GM21381 (cell line): Measurements from ENCODE around the gene PAPOLG.
"Not testable (repeated sequence)": the region's sequence is repeated elsewhere in the genome, so short reads cannot be mapped to it uniquely, and the experiment has no call there.

ENCODE experiments used
- ATAC-seq: cut with Tn5 transposase; IDR thresholded peaks from one replicate; pipeline ENCODE4 v1.9.1; 2021; ENCODE audit warnings: mild to moderate bottlenecking, moderate library complexity; ENCODE audit not compliant: unreplicated experiment

PAPOLG gene

GRCh38 chr2:60771508-60771907, 15.4 kb downstream of the PAPOLG start:
- ATAC-seq: no peak

GRCh38 chr2:60775048-60775639, 19.1 kb downstream of the PAPOLG start:
- ATAC-seq: no peak

- no peak for ATAC-seq
Observed at GRCh38 chr2:60778352-60778751, 22.3 kb downstream of the PAPOLG start.

- ATAC-seq: no peak
Observed at GRCh38 chr2:60779426-60779825, 23.4 kb downstream of the PAPOLG start.

- ATAC-seq: no peak
Observed at GRCh38 chr2:60780721-60781120, 24.7 kb downstream of the PAPOLG start.

- ATAC-seq: no peak
Observed at GRCh38 chr2:60793169-60793568, 37.1 kb downstream of the PAPOLG start.

DNA sequence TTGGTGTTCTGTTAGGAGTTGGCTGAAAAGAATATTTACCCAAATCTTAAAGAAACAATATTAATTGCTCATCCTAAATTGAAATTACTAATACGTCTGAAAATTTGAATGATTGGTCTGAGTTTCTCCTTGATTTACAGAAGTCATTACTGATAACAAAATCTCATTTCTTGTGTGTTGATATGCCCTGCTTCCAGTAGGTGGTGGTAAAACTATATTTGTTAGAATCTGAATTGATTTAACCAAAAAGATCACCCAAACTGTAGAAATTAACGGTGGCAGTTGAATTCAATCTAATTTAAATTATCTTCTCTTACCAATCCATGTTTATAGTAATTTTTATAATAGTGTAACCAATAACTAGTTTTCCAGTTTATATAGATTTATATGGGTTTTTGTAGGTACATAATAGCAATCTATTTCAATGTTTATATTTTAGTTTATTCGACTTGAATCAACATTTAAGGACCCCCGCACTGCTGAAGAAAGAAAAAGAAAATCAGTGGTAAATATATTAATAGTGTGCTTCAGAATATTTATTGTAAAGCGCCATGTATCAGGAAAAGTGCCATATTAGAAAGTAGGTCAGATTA, 38.3 kb downstream of the PAPOLG start:
- ATAC-seq: no peak

GRCh38 chr2:60796573-60797509, 40.8 kb downstream of the PAPOLG start:
- peak; percentile 64 for ATAC-seq

DNA sequence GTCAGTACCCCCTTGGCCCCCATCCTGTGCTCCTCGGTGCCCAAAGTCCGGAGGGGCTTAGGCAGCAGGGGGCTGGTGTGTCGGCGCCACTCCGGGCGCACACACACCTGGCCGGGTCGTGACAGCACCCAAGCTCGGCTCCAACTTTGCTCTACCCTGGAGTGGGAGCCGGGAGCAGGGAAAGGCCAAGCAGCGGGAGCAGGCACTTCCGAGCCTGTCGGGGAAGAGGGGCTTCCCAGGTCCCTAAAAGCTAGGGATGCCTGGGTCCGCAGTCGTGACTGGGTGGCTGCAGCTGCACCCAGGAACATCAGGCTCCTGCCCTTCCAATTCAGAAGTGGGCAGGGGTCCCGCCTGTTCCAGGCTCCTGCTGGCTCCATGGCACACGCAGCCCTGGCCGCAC, 48.4 kb downstream of the PAPOLG start:
- no peak for ATAC-seq

DNA sequence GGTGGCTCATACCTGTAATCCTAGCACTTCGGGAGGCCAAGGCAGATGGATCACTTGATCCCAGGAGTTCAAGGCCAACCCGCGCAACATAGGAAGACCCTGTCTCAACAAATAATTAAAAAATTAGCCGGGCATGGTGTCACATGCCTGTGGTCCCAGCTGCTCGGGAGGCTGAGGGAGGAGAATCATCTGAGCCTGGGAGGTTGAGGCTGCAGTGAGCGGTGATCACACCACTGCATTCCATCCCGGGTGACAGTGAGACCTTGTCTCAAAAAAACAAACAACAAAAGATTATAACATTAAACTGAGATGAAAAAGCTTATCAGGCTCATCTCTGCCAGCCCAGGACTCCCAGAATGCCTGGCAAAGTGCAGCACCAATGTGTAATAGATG, 50.5 kb downstream of the PAPOLG start:
- no peak for ATAC-seq

DNA sequence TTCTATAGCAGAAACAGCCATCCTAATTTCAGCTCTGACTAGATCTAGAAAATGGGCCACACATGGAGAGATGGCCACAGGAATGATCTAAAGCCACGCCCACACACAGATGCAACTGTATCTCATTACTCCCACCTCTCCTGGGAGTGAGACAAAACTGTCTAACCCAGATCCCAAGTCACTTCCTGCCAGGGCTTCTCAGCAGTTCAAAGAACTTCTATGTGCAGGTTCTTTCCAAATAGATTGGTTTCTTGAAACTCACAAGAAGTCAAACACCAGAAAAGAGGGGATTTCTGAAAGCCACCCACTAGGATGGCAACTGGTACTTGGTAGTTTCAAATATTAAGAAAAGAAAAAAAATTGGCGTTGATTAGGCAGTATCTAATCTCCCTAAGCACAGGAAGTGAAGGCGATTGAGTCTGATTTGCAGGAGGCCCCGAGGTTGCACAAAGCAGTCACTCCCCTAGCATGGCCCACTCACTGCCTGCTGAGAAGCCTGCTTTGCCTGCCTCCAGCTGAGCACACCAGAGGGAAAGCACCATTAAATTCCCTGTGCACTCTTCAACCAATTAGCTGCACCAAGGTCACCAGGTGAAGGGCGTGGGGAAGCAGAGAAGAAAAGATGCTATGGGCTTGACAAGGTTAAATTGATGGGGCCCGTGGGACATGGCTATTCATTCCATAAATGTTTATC, 51.1 kb downstream of the PAPOLG start:
- ATAC-seq: peak; percentile 67

GRCh38 chr2:60808330-60808801, 52.3 kb downstream of the PAPOLG start:
- ATAC-seq: no peak

DNA sequence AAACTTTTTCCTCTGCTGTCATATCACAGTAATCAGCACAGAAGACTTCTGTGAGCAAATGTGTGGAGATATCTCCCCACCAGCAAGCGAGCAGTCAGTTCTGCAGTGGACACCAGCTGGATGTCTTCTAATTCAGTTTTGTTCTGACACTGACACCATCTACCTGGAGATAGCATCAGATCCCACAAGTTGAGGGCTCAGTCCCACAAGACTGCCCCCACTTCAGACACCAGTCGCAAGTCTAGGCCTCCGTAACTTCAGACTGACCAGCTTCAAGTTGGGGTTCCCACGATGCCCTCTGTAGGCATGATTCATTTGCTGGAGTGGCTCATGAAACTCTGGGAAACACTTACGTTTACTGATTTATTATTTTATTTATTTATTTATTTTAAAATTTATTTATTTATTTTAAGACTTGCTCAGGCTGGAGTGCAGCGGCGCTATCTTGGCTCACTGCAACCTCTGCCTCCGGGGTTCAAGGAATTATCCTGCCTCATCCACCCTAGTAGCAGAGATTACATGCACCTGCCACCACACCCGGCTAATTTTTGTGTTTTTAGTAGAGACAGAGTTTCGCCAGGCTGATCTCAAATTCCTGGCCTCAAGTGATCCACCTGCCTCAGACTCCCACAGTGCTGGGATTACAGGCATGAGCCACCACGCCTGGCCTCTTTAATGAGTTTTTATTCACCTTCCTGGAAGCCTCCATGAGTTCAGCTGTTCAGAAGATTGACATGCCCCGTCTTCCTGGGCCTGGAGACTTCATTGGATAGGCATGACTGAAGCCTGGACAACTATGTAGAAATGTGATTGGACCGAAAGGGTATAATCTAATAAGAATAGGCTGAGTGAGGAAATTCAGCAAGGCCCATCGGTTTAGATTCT, 55.7 kb downstream of the PAPOLG start:
- ATAC-seq: no peak

DNA sequence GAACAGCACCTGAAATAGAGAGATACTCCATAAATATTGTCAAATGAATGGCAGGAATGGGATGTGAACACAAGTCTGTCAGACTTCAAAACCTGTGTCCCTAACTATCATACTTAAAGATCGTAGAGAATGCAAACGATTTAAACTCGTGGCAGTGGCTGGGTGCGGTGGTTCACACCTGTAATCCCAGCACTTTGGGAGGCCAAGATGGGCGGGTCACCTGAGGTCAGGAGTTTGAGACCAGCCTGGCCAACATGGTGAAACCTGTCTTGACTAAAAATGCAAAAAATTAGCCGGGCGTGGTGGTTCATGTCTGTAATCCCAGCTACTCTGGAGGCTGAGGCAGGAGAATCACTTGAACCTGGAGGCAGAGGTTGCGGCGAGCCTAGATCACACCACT, 61.1 kb downstream of the PAPOLG start:
- not testable (repeated sequence) for ATAC-seq

GRCh38 chr2:60818272-60818671, 62.2 kb downstream of the PAPOLG start:
- no peak for ATAC-seq

GRCh38 chr2:60819155-60819862, 63.2 kb downstream of the PAPOLG start:
- ATAC-seq: no peak

GRCh38 chr2:60819936-60820335, 63.9 kb downstream of the PAPOLG start:
- ATAC-seq: no peak

DNA sequence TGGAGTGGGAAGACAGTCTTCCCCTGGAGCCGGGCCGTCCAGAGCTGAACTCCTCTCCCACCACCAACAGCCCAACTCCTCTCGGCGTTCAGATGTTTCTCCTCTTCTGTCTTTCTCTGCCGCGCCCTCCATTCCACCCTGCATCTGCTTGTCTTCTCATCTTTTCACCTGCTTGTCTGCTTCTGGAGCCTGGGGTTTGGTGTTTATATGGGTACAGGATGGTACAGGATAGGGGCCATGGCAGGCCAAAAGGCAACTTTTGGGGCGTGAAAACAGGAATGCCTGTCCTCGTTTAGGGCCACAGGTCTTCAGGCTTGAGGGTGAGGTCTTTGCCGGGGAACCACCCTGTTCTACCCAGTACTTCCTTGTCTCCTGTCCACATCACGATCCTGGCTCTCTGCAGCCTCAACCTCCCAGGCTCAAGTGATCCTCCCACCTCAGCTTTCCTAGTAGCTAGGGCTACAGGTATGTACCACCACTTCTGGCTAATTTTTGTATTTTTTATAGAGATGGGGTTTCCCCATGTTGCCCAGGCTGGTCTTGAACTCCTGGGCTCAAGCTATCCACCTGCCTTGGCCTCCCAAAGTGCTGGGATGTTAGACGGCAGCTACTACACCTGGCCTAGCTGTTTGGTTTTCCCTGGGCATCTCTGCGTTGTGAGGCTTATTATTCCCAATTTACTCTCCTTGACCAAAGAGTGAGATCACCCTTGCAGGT, 64.5 kb downstream of the PAPOLG start:
- no peak for ATAC-seq

- ATAC-seq: no peak
Observed at GRCh38 chr2:60821133-60821469, 65.0 kb downstream of the PAPOLG start.
